TTC549 (cell line): Measurements from ENCODE around the gene PEAK1.
"Not testable (repeated sequence)": the region's sequence is repeated elsewhere in the genome, so short reads cannot be mapped to it uniquely, and the experiment has no call there.

Experiments
- FAIRE-seq: peaks from 2 replicates; lab custom pipeline; 2012; peaks lifted over from hg19 to GRCh38; lab: Jason Lieb, UNC

Gene PEAK1

GRCh38 chr15:77425104-77425503, 5.2 kb upstream of the PEAK1 start:
- FAIRE-seq, result no peak

- FAIRE-seq, result no peak
Observed at GRCh38 chr15:77421370-77421700, 1.4 kb upstream of the PEAK1 start.

GRCh38 chr15:77420610-77421369, 886 bp upstream of the PEAK1 start, which contains the start of gene HMG20A:
TSS of gene HMG20A (plus strand) at chr15:77420888. CDS start at chr15:77458408, 37,520 bp downstream.
- FAIRE-seq, result no peak

- FAIRE-seq, result no peak
Observed at GRCh38 chr15:77418966-77419835, 703 bp downstream of the PEAK1 start.

GRCh38 chr15:77418391-77418965, 1.4 kb downstream of the PEAK1 start:
- FAIRE-seq, result no peak

GRCh38 chr15:77417602-77418001, 2.3 kb downstream of the PEAK1 start:
- no peak for FAIRE-seq

GRCh38 chr15:77416954-77417353, 3.0 kb downstream of the PEAK1 start:
- no peak for FAIRE-seq

- no peak for FAIRE-seq
Observed at GRCh38 chr15:77416148-77416455, 3.8 kb downstream of the PEAK1 start.

GRCh38 chr15:77415450-77416147, 4.3 kb downstream of the PEAK1 start:
- FAIRE-seq, result no peak

- no peak for FAIRE-seq
Observed at GRCh38 chr15:77414789-77415442, 5.0 kb downstream of the PEAK1 start.

GRCh38 chr15:77413699-77414349, 6.1 kb downstream of the PEAK1 start:
- FAIRE-seq, result no peak

- no peak for FAIRE-seq
Observed at GRCh38 chr15:77412972-77413698, 6.8 kb downstream of the PEAK1 start.

- no peak for FAIRE-seq
Observed at GRCh38 chr15:77411619-77411976, 8.3 kb downstream of the PEAK1 start.

- no peak for FAIRE-seq
Observed at GRCh38 chr15:77410701-77411618, 8.9 kb downstream of the PEAK1 start.

GRCh38 chr15:77410157-77410500, 9.8 kb downstream of the PEAK1 start:
- FAIRE-seq, result not testable (repeated sequence)

- FAIRE-seq, result no peak
Observed at GRCh38 chr15:77409259-77410156, 10.4 kb downstream of the PEAK1 start.

- no peak for FAIRE-seq
Observed at GRCh38 chr15:77406846-77407245, 13.1 kb downstream of the PEAK1 start.

- not testable (repeated sequence) for FAIRE-seq
Observed at GRCh38 chr15:77406173-77406759, 13.6 kb downstream of the PEAK1 start.
